HepG2 (cell line): ENCODE results near the gene ZBP1. TPM values are rescaled to one million over a fixed set of nuclear protein-coding genes. Genes with fewer than 3 reads are reported as not detected.

Experiments
- CEBPB ChIP-seq: IDR thresholded peaks from 2 replicates; pipeline ENCODE4 v1.6.1; 2011; ENCODE audit warnings: low read depth, low read length, improper control_type of control experiment, borderline replicate concordance
- DZIP1 ChIP-seq: sonication (generic); formaldehyde crosslinking; IDR thresholded peaks from 2 replicates; pipeline ENCODE4 v1.5.0; 2020; ENCODE audit warnings: mild to moderate bottlenecking, missing genetic modification reagents
- ERF ChIP-seq: IDR thresholded peaks from 2 replicates; pipeline ENCODE4 v1.6.1; 2018; ENCODE audit warnings: missing biosample characterization, missing genetic modification reagents
- HIVEP1 ChIP-seq: sonication (generic); formaldehyde crosslinking; IDR thresholded peaks from 2 replicates; pipeline ENCODE4 v1.4.0; 2020; ENCODE audit warnings: mild to moderate bottlenecking, missing genetic modification reagents
- KDM1A ChIP-seq: IDR thresholded peaks from 2 replicates; pipeline ENCODE4 v1.6.1; 2016; ENCODE audit warnings: missing compliant biosample characterization
- MXD1 ChIP-seq: sonication (generic); formaldehyde crosslinking; IDR thresholded peaks from 2 replicates; pipeline ENCODE4 v1.4.0; 2020; ENCODE audit warnings: mild to moderate bottlenecking, missing genetic modification reagents
- NR3C1 ChIP-seq: sonication (generic); formaldehyde crosslinking; IDR thresholded peaks from 2 replicates; pipeline ENCODE4 v1.4.0; 2020; ENCODE audit warnings: missing genetic modification reagents
- SOX5 ChIP-seq: IDR thresholded peaks from 2 replicates; pipeline ENCODE4 v1.6.1; 2016; ENCODE audit warnings: borderline replicate concordance
- ZNF101 ChIP-seq: sonication (generic); formaldehyde crosslinking; IDR thresholded peaks from 2 replicates; pipeline ENCODE4 v1.4.0; 2020; ENCODE audit warnings: mild to moderate bottlenecking, low read depth, missing genetic modification reagents, borderline replicate concordance
- ZNF33A ChIP-seq: sonication (generic); formaldehyde crosslinking; IDR thresholded peaks from 2 replicates; pipeline ENCODE4 v1.5.1; 2020; ENCODE audit warnings: missing genetic modification reagents, mild to moderate bottlenecking, moderate library complexity, borderline replicate concordance
- ZNF652 ChIP-seq: IDR thresholded peaks from 2 replicates; pipeline ENCODE4 v1.6.1; 2016; ENCODE audit warnings: low read depth, borderline replicate concordance
- ZNF678 ChIP-seq: sonication (generic); formaldehyde crosslinking; IDR thresholded peaks from 2 replicates; pipeline ENCODE4 v1.4.0; 2020; ENCODE audit warnings: mild to moderate bottlenecking, missing genetic modification reagents
- ZNF749 ChIP-seq: sonication (generic); formaldehyde crosslinking; IDR thresholded peaks from 2 replicates; pipeline ENCODE4 v1.8.0; 2022; ENCODE audit warnings: mild to moderate bottlenecking, missing genetic modification reagents, moderate library complexity, borderline replicate concordance
- ZNF883 ChIP-seq: sonication (generic); formaldehyde crosslinking; IDR thresholded peaks from 2 replicates; pipeline ENCODE4 v1.5.1; 2020; ENCODE audit warnings: mild to moderate bottlenecking, missing genetic modification reagents; ENCODE audit errors: not compliant biosample characterization
- ZSCAN21 ChIP-seq: sonication (generic); formaldehyde crosslinking; IDR thresholded peaks from 2 replicates; pipeline ENCODE4 v1.8.0; 2022; ENCODE audit warnings: mild to moderate bottlenecking, missing genetic modification reagents, moderate library complexity, borderline replicate concordance
- polyA plus RNA-seq, 8 experiments: library from polyadenylated mRNA; depleted of rRNA in 3 of 8; stranded (reverse) in 7 of 8; unstranded in 1 of 8; fragments of >200 nt; fragmentation: Illumina TruSeq in 4 of 8; extraction: Trizol in 4 of 8; gene quantifications; 2 replicates each; pipeline versions ENCODE4 v1.2.1 to v1.2.3, GENCODE V29; 2011 to 2016; ENCODE audit warnings: low read depth in 4 of 8, missing spikeins in 1 of 8, mixed read lengths in 1 of 8; ENCODE audit not compliant: insufficient read depth in 1 of 8
- total RNA-seq, 5 experiments: library from RNA; depleted of rRNA; stranded (reverse); fragments of >200 nt; fragmentation: Illumina TruSeq; extraction: Trizol; gene quantifications; 2 replicates each; pipeline ENCODE4 v1.2.3, GENCODE V29; 2016; ENCODE audit warnings: low read depth in 1 of 5
- TF ChIP-seq, protein P1 (sequence below): sonication (generic); formaldehyde crosslinking; IDR thresholded peaks from 2 replicates; pipeline ENCODE4 v1.5.1; 2020; ENCODE audit warnings: mild to moderate bottlenecking, missing genetic modification reagents, moderate library complexity
- TF ChIP-seq, protein P2 (sequence below): sonication (generic); formaldehyde crosslinking; IDR thresholded peaks from 2 replicates; pipeline ENCODE4 v1.8.1; 2023; ENCODE audit warnings: mild to moderate bottlenecking, inconsistent platforms, moderate library complexity, missing genetic modification reagents, borderline replicate concordance
- TF ChIP-seq, protein P3 (sequence below): sonication (generic); formaldehyde crosslinking; IDR thresholded peaks from 2 replicates; pipeline ENCODE4 v1.8.0; 2022; ENCODE audit warnings: missing genetic modification reagents, low read depth, mild to moderate bottlenecking, borderline replicate concordance

The ZBP1 gene
- total and polyA plus RNA-seq, 2 of the 13 experiments (the other 11 are each of a cell fraction or from before 2014, with no cell fraction given): not detected

DNA sequence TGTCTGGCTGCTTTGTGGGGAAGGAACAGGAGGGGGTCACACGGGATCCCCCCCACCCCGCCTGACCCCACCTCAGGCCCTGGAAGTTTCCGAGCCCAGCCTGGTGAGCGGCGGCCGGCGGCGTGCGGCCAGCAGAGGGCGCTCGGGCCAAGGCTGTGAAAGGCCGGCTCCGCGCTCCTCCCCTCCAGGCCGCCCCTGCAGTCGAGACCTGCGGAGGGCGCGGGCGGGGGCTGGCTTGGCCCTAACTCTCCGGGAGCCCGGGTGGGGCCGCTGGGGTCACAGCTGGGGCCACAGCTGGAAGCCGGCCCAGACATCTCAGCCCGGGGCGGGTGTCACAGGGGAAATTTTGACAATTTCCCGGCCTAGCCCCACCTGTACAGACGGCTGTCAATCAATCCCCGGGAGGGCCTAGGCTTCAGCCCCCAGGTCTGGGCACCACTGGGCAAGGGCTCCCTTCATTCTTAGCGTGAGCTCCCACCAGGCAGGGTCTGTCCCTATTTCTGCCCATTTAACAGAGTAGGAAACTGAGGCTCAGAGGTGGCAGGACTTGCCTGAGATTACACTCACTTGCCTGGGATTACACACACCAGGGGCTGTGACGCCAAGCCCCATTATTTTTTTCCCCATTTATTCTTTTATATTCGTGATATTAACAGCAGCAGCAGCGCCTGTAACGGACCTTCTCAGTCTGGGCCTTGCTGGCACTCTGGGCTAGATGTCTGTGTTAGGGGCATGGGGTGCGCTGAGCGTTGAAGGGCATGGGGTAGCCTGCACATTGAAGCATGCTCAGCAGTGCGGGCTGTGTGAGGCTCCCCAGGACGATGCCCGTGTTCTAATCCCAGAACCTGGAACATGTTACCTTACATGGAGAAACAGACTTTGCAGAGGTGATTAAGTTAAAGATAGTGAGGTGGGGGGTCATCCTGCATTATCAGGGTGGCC is 23.0 kb downstream of the ZBP1 start (continued):
- TF ChIP-seq ZNF652 (CRISPR knock-in tag): no peak
- no peak for TF ChIP-seq ZNF749
- no peak for TF ChIP-seq CEBPB
- TF ChIP-seq, protein P1, sequence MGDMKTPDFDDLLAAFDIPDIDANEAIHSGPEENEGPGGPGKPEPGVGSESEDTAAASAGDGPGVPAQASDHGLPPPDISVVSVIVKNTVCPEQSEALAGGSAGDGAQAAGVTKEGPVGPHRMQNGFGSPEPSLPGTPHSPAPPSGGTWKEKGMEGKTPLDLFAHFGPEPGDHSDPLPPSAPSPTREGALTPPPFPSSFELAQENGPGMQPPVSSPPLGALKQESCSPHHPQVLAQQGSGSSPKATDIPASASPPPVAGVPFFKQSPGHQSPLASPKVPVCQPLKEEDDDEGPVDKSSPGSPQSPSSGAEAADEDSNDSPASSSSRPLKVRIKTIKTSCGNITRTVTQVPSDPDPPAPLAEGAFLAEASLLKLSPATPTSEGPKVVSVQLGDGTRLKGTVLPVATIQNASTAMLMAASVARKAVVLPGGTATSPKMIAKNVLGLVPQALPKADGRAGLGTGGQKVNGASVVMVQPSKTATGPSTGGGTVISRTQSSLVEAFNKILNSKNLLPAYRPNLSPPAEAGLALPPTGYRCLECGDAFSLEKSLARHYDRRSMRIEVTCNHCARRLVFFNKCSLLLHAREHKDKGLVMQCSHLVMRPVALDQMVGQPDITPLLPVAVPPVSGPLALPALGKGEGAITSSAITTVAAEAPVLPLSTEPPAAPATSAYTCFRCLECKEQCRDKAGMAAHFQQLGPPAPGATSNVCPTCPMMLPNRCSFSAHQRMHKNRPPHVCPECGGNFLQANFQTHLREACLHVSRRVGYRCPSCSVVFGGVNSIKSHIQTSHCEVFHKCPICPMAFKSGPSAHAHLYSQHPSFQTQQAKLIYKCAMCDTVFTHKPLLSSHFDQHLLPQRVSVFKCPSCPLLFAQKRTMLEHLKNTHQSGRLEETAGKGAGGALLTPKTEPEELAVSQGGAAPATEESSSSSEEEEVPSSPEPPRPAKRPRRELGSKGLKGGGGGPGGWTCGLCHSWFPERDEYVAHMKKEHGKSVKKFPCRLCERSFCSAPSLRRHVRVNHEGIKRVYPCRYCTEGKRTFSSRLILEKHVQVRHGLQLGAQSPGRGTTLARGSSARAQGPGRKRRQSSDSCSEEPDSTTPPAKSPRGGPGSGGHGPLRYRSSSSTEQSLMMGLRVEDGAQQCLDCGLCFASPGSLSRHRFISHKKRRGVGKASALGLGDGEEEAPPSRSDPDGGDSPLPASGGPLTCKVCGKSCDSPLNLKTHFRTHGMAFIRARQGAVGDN (CRISPR knock-in tag): peak; percentile 69
- no peak for TF ChIP-seq DZIP1 (CRISPR knock-in tag)
- 0 out of 2 replicates have a peak, but pooled peaks have one; percentile 25 for TF ChIP-seq NR3C1
- TF ChIP-seq, protein P2, sequence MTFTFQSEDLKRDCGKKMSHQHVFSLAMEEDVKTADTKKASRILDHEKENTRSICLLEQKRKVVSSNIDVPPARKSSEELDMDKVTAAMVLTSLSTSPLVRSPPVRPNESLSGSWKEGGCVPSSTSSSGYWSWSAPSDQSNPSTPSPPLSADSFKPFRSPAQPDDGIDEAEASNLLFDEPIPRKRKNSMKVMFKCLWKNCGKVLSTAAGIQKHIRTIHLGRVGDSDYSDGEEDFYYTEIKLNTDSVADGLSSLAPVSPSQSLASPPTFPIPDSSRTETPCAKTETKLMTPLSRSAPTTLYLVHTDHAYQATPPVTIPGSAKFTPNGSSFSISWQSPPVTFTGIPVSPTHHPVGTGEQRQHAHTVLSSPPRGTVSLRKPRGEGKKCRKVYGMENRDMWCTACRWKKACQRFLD (CRISPR knock-in tag): 0 out of 2 replicates have a peak, but pooled peaks have one; percentile 80
- TF ChIP-seq MXD1 (CRISPR knock-in tag): 0 out of 2 replicates have a peak, but pooled peaks have one; percentile 59
- TF ChIP-seq ZNF883 (CRISPR knock-in tag): no peak
- 0 out of 2 replicates have a peak, but pooled peaks have one; percentile 59 for TF ChIP-seq ZNF678
- TF ChIP-seq ZSCAN21 (CRISPR knock-in tag): peak; percentile 32; the same call in 1 of the 2 replicates
- TF ChIP-seq KDM1A (CRISPR knock-in tag): 0 out of 2 replicates have a peak, but pooled peaks have one; percentile 10
- TF ChIP-seq ZNF33A (CRISPR knock-in tag): no peak
- 0 out of 2 replicates have a peak, but pooled peaks have one; percentile 40 for TF ChIP-seq ERF
- no peak for TF ChIP-seq HIVEP1 (CRISPR knock-in tag)
- TF ChIP-seq ZNF101 (CRISPR knock-in tag): no peak
- TF ChIP-seq SOX5 (CRISPR knock-in tag): 0 out of 2 replicates have a peak, but pooled peaks have one; percentile 11
- TF ChIP-seq, protein P3, sequence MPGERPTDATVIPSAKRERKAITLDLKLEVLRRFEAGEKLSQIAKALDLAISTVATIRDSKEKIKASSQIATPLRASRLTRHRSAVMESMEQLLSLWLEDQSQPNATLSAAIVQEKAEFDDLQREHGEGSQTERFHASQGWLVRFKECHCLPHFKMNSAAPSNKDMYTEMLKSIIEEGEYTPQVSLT: no peak
